ENCODE data around the gene ACBD6. TPM values are rescaled to one million over a fixed set of nuclear protein-coding genes. Genes with fewer than 3 reads are reported as not detected.

Gene ACBD6
- total and polyA plus RNA-seq, 2 experiments from 2014 or later, result 36.3 to 45.8 TPM

GRCh38 chr1:180238675-180239074 lies 263.7 kb downstream of the ACBD6 start:
- no peaks in the 10 kb centered on the region for H3K9me2 ChIP-seq (replicated peaks; ENCODE audit: insufficient read depth)
- DNase-seq (ENCODE audit: low spot score), result no peak
- WGBS (ENCODE audit: low lambda C conversion rate, missing lambda C conversion rate), result 17% methylated on average over 7 of the region's 7 CpGs
- H4K20me1 ChIP-seq (ENCODE audit: insufficient read depth, poor library complexity, severe bottlenecking), result no peaks in the 10 kb centered on the region
- H3K4me2 ChIP-seq, result no peak overlapping the region
- H3K4me1 ChIP-seq (ENCODE audit: insufficient read depth), result peaks cover 6% of the 10 kb centered on the region
- H3K27ac ChIP-seq, result no peak overlapping the region
- no peak overlapping the region for H2AFZ ChIP-seq
- H3K79me2 ChIP-seq, result no peaks in the 10 kb centered on the region
- no peak for TF ChIP-seq EZH2phosphoT487 (IDR thresholded peaks at IDR 0.05; ENCODE audit: low read depth, severe bottlenecking, unreplicated experiment)
- TF ChIP-seq EZH2 (IDR thresholded peaks at IDR 0.05; ENCODE audit: borderline replicate concordance), result no peak
- no peak for TF ChIP-seq CTCF (IDR thresholded peaks at IDR 0.05; ENCODE audit: poor library complexity)
- H3K27me3 ChIP-seq, result peaks cover 94% of the 10 kb centered on the region
- H3K9me3 ChIP-seq (ENCODE audit: low read depth), result no peaks in the 10 kb centered on the region
- no peak overlapping the region for H3K4me3 ChIP-seq
- H3K36me3 ChIP-seq (replicated peaks; ENCODE audit: insufficient read depth, low read depth), result no peaks in the 10 kb centered on the region

Small RNA genes within 50 kb of the gene (microRNA-seq; reads per million reads assigned to microRNA genes)
- gene MIR3121, result not detected

Small RNA genes within 50 kb of the gene (small RNA-seq; reads per million reads assigned to genes)
- gene MIR3121, result not detected
- not detected for gene RF00019

Other genes with a start within 250 kb of the ACBD6 start
- gene OVAAL, start 56.4 kb upstream of the ACBD6 start, total RNA-seq, result not detected in 2 replicates
- gene OVAAL, start 56.4 kb upstream of the ACBD6 start, polyA plus RNA-seq, result not detected in 2 replicates
- 41.5 and 45.7 TPM in 2 replicates for gene XPR1, start 129.4 kb upstream of the ACBD6 start, total RNA-seq
- 14.6 and 18.2 TPM in 2 replicates for gene XPR1, start 129.4 kb upstream of the ACBD6 start, polyA plus RNA-seq

Data from hepatocyte (in vitro differentiated cells).